Measurements from ENCODE around the gene EN2.

DNA sequence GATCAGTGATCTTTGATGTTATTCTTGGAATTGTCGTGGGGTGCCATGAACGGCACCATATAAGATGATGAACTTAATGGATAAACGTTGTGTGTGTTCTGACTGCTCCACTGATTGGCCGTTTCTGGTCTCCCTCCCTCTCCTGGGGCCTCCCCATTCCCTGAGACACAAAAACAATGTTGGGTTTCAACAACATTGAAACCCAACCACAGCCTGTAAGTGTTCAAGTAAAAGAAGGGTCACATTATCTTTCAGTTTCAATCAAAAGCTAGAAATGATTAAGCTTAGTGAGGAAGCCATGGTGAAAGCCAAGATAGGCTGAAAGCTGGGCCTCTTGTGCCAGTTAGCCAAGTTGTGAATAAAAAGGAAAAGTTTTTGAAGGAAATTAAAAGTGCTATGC is 19.5 kb downstream of the EN2 start:
- TF ChIP-seq, protein P1, sequence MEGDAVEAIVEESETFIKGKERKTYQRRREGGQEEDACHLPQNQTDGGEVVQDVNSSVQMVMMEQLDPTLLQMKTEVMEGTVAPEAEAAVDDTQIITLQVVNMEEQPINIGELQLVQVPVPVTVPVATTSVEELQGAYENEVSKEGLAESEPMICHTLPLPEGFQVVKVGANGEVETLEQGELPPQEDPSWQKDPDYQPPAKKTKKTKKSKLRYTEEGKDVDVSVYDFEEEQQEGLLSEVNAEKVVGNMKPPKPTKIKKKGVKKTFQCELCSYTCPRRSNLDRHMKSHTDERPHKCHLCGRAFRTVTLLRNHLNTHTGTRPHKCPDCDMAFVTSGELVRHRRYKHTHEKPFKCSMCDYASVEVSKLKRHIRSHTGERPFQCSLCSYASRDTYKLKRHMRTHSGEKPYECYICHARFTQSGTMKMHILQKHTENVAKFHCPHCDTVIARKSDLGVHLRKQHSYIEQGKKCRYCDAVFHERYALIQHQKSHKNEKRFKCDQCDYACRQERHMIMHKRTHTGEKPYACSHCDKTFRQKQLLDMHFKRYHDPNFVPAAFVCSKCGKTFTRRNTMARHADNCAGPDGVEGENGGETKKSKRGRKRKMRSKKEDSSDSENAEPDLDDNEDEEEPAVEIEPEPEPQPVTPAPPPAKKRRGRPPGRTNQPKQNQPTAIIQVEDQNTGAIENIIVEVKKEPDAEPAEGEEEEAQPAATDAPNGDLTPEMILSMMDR (conservative IDR thresholded peaks at IDR 0.05) = no peak
- no peak for TF ChIP-seq EZH2 (IDR thresholded peaks at IDR 0.05; ENCODE audit: low read depth)
